ENCODE measurements around the gene FLT1. TPM values are rescaled to one million over a fixed set of nuclear protein-coding genes. Genes with fewer than 3 reads are reported as not detected.

The FLT1 gene
- total and polyA plus RNA-seq, 7 experiments from 2014 or later: 1.7 to 2.7 (median 2.2) TPM

DNA sequence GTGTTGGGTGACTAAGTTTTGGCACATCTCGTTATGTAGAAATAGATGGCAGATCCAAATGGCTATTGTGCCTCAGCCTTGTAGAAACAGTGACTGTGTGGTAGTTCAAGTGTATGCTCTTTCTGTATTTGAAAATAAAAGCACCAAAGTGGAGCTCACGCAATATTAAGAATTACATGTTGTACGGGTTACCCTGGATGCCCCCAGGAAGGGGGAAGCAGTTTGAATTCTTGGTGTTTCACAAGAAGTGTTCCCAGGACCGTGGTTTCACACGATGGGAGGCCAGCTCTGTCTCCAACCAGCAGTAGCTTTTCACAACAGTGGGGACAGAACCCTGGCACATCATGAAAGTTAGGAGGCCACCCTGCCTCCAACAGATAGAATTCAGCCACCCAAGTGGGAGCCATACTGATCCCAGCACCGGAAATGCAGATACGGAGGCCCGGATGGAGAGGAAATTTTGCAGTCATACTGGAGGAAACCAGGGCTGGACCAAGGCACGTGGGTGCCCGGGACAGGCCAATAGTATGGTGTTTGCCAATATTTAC lies 8.9 kb downstream of the FLT1 start:
- peaks cover 0 to 36% (median 24%) of the 10 kb centered on the region in 5 donors for H3K27me3 Mint-ChIP-seq
- ChIA-PET POLR2A (no interaction called here), CTCF (no interaction called here)
- ATAC-seq: no peak
- intact Hi-C loops (cut with micrococcal nuclease): no loop called here
- H3K9me3 Mint-ChIP-seq: peaks cover 0 to 2% (median 0%) of the 10 kb centered on the region in 11 donors
- Histone ChIP-seq H3K27me3 (ENCODE audit: control insufficient read depth in 2 of 2, insufficient read depth in 2 of 2, low read length in 2 of 2) (no peaks in the 10 kb centered on the region), H3K4me1 (ENCODE audit: control insufficient read depth in 2 of 2, insufficient read depth in 2 of 2, low read length in 2 of 2) (no peaks in the 10 kb centered on the region), H3K4me3 (ENCODE audit: low read length) (no peak overlapping the region), H3K36me3 (ENCODE audit: control insufficient read depth in 2 of 3, insufficient read depth in 3 of 3, low read length in 3 of 3) (no peaks in the 10 kb centered on the region), H3K9me3 (ENCODE audit: control insufficient read depth in 2 of 3, low read length in 3 of 3) (no peaks in the 10 kb centered on the region), H3K27ac (ENCODE audit: low read depth, low read length) (no peak overlapping the region)
- DNase-seq: no peak
- no peak overlapping the region for H3K4me3 Mint-ChIP-seq
- peaks cover 0 to 5% (median 0%) of the 10 kb centered on the region in 5 donors for H3K36me3 Mint-ChIP-seq
- H3K4me1 Mint-ChIP-seq: peaks cover 0 to 16% (median 8%) of the 10 kb centered on the region in 7 donors
- H3K27ac Mint-ChIP-seq: no peak overlapping the region

DNA sequence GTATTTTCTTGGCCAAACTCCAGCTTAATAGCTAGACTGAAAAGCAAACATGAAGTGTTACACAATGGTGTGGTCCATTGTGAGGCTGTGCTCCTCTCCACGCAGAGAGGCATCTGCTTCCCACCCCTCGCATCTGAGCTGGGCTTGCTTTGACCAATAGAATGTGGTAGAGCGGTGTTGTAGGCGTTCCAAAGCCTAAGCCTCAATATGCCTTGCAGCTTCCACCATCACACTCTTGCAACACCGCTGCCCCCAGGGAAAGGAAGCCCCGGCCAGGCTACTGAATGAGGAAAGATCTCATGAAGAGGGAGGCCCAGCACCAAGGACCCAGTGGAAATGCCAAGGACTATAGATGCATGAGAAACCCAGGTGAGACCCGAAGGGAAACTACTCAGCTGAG lies 9.4 kb downstream of the FLT1 start:
- H3K36me3 Mint-ChIP-seq: peaks cover 0 to 4% (median 0%) of the 10 kb centered on the region in 5 donors
- CTCF ChIA-PET: no interaction called here
- no peak overlapping the region for H3K27ac ChIP-seq (ENCODE audit: low read depth, low read length)
- H3K4me1 Mint-ChIP-seq: peaks cover 0 to 14% (median 6%) of the 10 kb centered on the region in 7 donors
- H3K9me3 ChIP-seq (ENCODE audit: control insufficient read depth in 2 of 3, low read length in 3 of 3): no peaks in the 10 kb centered on the region
- H3K4me3 Mint-ChIP-seq: no peak overlapping the region
- DNase-seq (no peak), ATAC-seq (no peak)
- H3K4me3 ChIP-seq (ENCODE audit: low read length): no peak overlapping the region
- POLR2A ChIA-PET: no interaction called here
- no peaks in the 10 kb centered on the region for H3K27me3 ChIP-seq (ENCODE audit: control insufficient read depth in 2 of 2, insufficient read depth in 2 of 2, low read length in 2 of 2)
- H3K36me3 ChIP-seq (ENCODE audit: control insufficient read depth in 2 of 3, insufficient read depth in 3 of 3, low read length in 3 of 3): no peaks in the 10 kb centered on the region
- H3K27ac Mint-ChIP-seq: no peak overlapping the region
- intact Hi-C loops (cut with micrococcal nuclease): no loop called here
- H3K9me3 Mint-ChIP-seq: peaks cover 0 to 2% (median 0%) of the 10 kb centered on the region in 11 donors
- peaks cover 0 to 31% (median 19%) of the 10 kb centered on the region in 5 donors for H3K27me3 Mint-ChIP-seq
- no peaks in the 10 kb centered on the region for H3K4me1 ChIP-seq (ENCODE audit: control insufficient read depth in 2 of 2, insufficient read depth in 2 of 2, low read length in 2 of 2)

DNA sequence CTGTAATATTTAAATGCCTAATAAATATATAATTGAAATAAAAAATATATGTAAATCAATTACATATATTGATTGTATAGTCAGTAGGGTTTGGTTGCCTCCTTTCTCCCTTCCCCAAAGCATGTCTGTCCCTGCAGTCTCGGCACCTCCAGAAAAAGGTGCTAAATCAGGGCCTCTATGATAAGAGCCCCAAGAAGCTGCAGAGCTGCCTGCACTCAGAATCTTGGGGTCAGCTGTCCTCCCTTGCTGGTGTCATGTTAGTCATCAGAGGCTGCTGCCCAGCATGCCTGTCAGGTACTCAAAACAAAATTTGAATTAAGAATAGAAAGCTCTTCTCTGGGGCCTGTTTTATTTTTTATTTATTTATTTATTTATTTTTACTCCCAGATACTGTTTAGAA lies 9.8 kb downstream of the FLT1 start:
- ATAC-seq (no peak), DNase-seq (no peak)
- POLR2A ChIA-PET: no interaction called here
- Mint-ChIP-seq H3K36me3 (peaks cover 0 to 4% (median 0%) of the 10 kb centered on the region in 5 donors), H3K9me3 (peaks cover 0 to 2% (median 0%) of the 10 kb centered on the region in 11 donors), H3K4me1 (peaks cover 0 to 12% (median 3%) of the 10 kb centered on the region in 7 donors), H3K27ac (no peak overlapping the region), H3K4me3 (no peak overlapping the region), H3K27me3 (peaks cover 0 to 30% (median 15%) of the 10 kb centered on the region in 5 donors)
- no peak overlapping the region for H3K4me3 ChIP-seq (ENCODE audit: low read length)
- H3K27me3 ChIP-seq (ENCODE audit: control insufficient read depth in 2 of 2, insufficient read depth in 2 of 2, low read length in 2 of 2): no peaks in the 10 kb centered on the region
- CTCF ChIA-PET: no interaction called here
- no peaks in the 10 kb centered on the region for H3K36me3 ChIP-seq (ENCODE audit: control insufficient read depth in 2 of 3, insufficient read depth in 3 of 3, low read length in 3 of 3)
- no peaks in the 10 kb centered on the region for H3K4me1 ChIP-seq (ENCODE audit: control insufficient read depth in 2 of 2, insufficient read depth in 2 of 2, low read length in 2 of 2)
- H3K27ac ChIP-seq (ENCODE audit: low read depth, low read length): no peak overlapping the region
- no peaks in the 10 kb centered on the region for H3K9me3 ChIP-seq (ENCODE audit: control insufficient read depth in 2 of 3, low read length in 3 of 3)
- intact Hi-C loops (cut with micrococcal nuclease): no loop called here

DNA sequence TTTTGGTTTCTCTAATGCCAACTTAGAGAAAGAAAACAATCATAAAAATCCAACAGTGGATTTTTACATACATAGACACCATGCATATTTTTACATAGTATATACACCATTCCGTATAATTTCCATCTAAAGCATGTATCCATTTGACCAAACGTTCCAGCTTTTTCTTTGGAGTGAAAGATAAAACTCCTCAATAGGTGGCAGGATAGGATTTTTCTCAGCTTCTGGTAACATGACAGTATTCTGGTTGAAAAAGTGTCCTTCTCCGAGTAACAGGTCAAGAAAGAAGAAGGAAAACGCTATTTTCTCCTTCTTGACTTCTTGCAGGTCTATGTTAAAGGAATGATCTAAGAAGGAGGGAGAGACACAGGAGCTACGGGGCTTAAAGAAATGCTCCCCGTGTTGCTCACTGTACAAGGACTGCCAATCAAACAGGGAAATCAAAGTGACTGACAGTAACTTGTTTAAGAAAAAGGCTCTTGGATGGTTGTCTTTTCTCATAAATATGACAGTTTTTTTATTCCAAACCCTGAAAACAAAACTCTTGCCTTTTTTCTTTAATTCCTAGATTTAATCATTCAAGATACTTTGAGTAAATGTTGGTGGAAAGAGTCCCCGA lies 11.5 kb downstream of the FLT1 start:
- H3K9me3 ChIP-seq (ENCODE audit: control insufficient read depth in 2 of 3, low read length in 3 of 3): no peaks in the 10 kb centered on the region
- CTCF ChIA-PET: no interaction called here
- ATAC-seq (no peak), DNase-seq (no peak)
- Mint-ChIP-seq H3K27me3 (peaks cover 0 to 23% (median 11%) of the 10 kb centered on the region in 5 donors), H3K27ac (no peak overlapping the region), H3K36me3 (no peaks in the 10 kb centered on the region), H3K9me3 (no peaks in the 10 kb centered on the region), H3K4me3 (no peak overlapping the region), H3K4me1 (peaks cover 0 to 5% (median 0%) of the 10 kb centered on the region in 7 donors)
- no peak overlapping the region for H3K27ac ChIP-seq (ENCODE audit: low read depth, low read length)
- no peaks in the 10 kb centered on the region for H3K36me3 ChIP-seq (ENCODE audit: control insufficient read depth in 2 of 3, insufficient read depth in 3 of 3, low read length in 3 of 3)
- no peaks in the 10 kb centered on the region for H3K4me1 ChIP-seq (ENCODE audit: control insufficient read depth in 2 of 2, insufficient read depth in 2 of 2, low read length in 2 of 2)
- POLR2A ChIA-PET: interaction anchor here (0.5 kb wide), 1 partner anchor 317 kb away, joined by 5 read pairs; no protein-coding TSS in a partner anchor
- no peaks in the 10 kb centered on the region for H3K27me3 ChIP-seq (ENCODE audit: control insufficient read depth in 2 of 2, insufficient read depth in 2 of 2, low read length in 2 of 2)
- intact Hi-C loops (cut with micrococcal nuclease): no loop called here
- H3K4me3 ChIP-seq (ENCODE audit: low read length): no peak overlapping the region

DNA sequence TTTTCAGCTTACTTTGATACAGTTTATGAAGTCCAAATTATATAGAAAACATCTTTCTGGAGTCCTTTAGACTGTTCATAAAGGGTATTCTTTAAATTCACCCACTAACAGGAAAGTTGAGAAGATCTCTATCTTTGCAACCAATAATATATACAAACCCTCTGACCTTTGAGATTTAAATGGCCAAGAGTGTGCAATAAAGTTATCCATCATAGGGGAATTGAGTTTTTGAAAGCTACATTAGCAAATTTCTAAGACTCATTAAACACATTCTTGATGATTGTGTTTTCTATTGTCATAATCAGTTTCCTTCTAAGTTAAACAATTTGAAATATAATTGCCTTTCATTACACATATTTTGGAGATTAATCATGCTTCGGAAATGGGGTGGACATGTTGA lies 15.9 kb downstream of the FLT1 start:
- peaks cover 0 to 18% (median 11%) of the 10 kb centered on the region in 5 donors for H3K27me3 Mint-ChIP-seq
- intact Hi-C loops (cut with micrococcal nuclease): no loop called here
- CTCF ChIA-PET: no interaction called here

DNA sequence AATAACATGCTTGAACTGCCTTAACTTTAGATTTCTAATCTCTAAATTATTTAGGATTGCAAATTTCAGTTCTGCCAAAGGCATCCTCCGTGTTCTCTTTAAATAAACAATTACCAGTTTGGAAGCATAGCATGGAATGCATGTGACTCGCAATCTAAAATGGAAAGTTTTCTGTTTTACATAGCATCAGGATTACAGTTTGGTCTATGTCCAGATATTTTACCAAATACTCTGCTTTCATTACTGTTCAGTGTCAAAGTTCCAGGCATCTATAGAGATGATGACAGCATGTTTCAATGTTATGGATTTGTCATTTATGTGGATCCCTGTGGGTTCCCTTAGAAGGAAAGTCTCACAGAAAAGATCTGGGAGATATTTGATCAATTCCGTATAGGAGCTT lies 16.8 kb downstream of the FLT1 start:
- Histone ChIP-seq H3K27ac (ENCODE audit: low read depth, low read length) (no peak overlapping the region), H3K4me1 (ENCODE audit: control insufficient read depth in 2 of 2, insufficient read depth in 2 of 2, low read length in 2 of 2) (no peaks in the 10 kb centered on the region), H3K36me3 (ENCODE audit: control insufficient read depth in 2 of 3, insufficient read depth in 3 of 3, low read length in 3 of 3) (no peaks in the 10 kb centered on the region), H3K27me3 (ENCODE audit: control insufficient read depth in 2 of 2, insufficient read depth in 2 of 2, low read length in 2 of 2) (no peaks in the 10 kb centered on the region), H3K9me3 (ENCODE audit: control insufficient read depth in 2 of 3, low read length in 3 of 3) (no peaks in the 10 kb centered on the region), H3K4me3 (ENCODE audit: low read length) (no peak overlapping the region)
- ChIA-PET POLR2A (no interaction called here), CTCF (no interaction called here)
- Mint-ChIP-seq H3K4me3 (no peak overlapping the region), H3K27me3 (peaks cover 0 to 17% (median 6%) of the 10 kb centered on the region in 5 donors), H3K4me1 (peaks cover 0 to 8% (median 0%) of the 10 kb centered on the region in 7 donors), H3K27ac (no peak overlapping the region), H3K9me3 (no peaks in the 10 kb centered on the region), H3K36me3 (peaks cover 0 to under 1% (median 0%) of the 10 kb centered on the region in 5 donors)
- DNase-seq (no peak), ATAC-seq (no peak)
- intact Hi-C loops (cut with micrococcal nuclease): no loop called here

More for the DNA sequence above, 15.9 kb downstream of the FLT1 start:
- no peaks in the 10 kb centered on the region for H3K36me3 Mint-ChIP-seq
- Histone ChIP-seq H3K27ac (ENCODE audit: low read depth, low read length) (no peak overlapping the region), H3K27me3 (ENCODE audit: control insufficient read depth in 2 of 2, insufficient read depth in 2 of 2, low read length in 2 of 2) (no peaks in the 10 kb centered on the region), H3K4me1 (ENCODE audit: control insufficient read depth in 2 of 2, insufficient read depth in 2 of 2, low read length in 2 of 2) (no peaks in the 10 kb centered on the region), H3K9me3 (ENCODE audit: control insufficient read depth in 2 of 3, low read length in 3 of 3) (no peaks in the 10 kb centered on the region), H3K4me3 (ENCODE audit: low read length) (no peak overlapping the region), H3K36me3 (ENCODE audit: control insufficient read depth in 2 of 3, insufficient read depth in 3 of 3, low read length in 3 of 3) (no peaks in the 10 kb centered on the region)
- no peak overlapping the region for H3K4me3 Mint-ChIP-seq
- POLR2A ChIA-PET: no interaction called here
- H3K27ac Mint-ChIP-seq: no peak overlapping the region
- H3K9me3 Mint-ChIP-seq: no peaks in the 10 kb centered on the region
- H3K4me1 Mint-ChIP-seq: peaks cover 0 to 8% (median 0%) of the 10 kb centered on the region in 7 donors
- ATAC-seq (no peak), DNase-seq (no peak)

DNA sequence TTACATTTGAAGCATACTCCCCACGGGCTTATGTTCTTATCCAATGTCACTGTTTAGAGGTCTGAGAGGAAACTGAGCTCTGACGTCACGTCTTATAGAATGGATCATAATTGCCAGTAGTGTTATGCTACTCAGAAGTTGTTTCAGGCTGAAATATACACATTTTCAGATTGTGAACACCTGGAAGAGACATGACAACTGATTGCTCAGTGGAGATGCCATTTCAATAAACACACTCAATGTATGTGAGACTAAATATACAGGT lies 17.3 kb downstream of the FLT1 start:
- Mint-ChIP-seq H3K36me3 (peaks cover 0 to 4% (median 0%) of the 10 kb centered on the region in 5 donors), H3K4me3 (no peak overlapping the region), H3K9me3 (peaks cover 0 to 4% (median 0%) of the 10 kb centered on the region in 11 donors), H3K4me1 (peaks cover 0 to 8% (median 0%) of the 10 kb centered on the region in 7 donors), H3K27me3 (peaks cover 0 to 16% (median 3%) of the 10 kb centered on the region in 5 donors), H3K27ac (no peak overlapping the region)
- CTCF ChIA-PET: no interaction called here
- no peak overlapping the region for H3K4me3 ChIP-seq (ENCODE audit: low read length)
- no peak overlapping the region for H3K27ac ChIP-seq (ENCODE audit: low read depth, low read length)
- intact Hi-C loops (cut with micrococcal nuclease): no loop called here
- no peaks in the 10 kb centered on the region for H3K4me1 ChIP-seq (ENCODE audit: control insufficient read depth in 2 of 2, insufficient read depth in 2 of 2, low read length in 2 of 2)
- POLR2A ChIA-PET: no interaction called here
- H3K36me3 ChIP-seq (ENCODE audit: control insufficient read depth in 2 of 3, insufficient read depth in 3 of 3, low read length in 3 of 3): no peaks in the 10 kb centered on the region
- no peak for ATAC-seq
- DNase-seq: no peak
- no peaks in the 10 kb centered on the region for H3K9me3 ChIP-seq (ENCODE audit: control insufficient read depth in 2 of 3, low read length in 3 of 3)
- H3K27me3 ChIP-seq (ENCODE audit: control insufficient read depth in 2 of 2, insufficient read depth in 2 of 2, low read length in 2 of 2): no peaks in the 10 kb centered on the region

Measured in naive thymus-derived CD4-positive, alpha-beta T cell (primary cell).